Measurements from ENCODE around the gene FNDC11. TPM values are rescaled to one million over a fixed set of nuclear protein-coding genes. Genes with fewer than 3 reads are reported as not detected.

The FNDC11 gene
- total RNA-seq, 4 donors from 2014 or later = not detected

DNA sequence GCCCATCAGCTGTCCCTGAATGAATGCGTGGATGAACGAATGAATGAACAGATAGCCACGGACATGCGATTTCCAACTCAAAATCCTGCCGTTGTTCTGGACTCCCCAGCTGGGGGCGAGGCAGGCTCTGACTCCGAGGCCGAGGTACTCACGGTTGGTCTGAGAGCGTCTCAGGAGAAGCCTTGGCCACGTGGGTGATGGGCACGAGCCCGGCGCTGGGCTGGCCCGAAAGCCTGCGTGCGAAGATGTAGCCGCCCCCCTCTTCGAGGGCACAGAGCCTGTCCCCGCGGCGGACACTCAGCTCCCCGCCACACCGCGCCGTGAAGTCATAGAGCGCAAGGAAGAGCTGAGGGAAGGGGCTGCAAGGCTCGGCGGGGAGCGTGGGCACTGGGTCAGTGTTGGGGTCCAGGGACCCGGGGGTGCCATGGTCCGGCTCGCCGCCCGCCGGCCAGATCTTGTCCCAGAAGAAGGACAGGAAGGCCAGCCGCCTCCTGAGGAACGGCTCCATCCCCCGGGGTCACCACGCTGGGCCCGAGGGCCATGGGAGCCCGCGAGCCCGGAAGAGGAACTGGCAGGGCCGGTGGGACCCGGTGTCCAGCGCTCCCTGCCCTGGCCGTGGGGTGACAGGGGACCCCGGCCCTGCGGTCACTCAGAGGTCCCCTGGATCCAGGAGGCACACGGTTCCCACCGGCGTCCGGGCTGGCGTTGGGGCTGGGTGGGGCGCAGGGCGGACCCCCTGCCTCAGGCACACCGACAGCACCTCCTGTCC lies 6.8 kb upstream of the FNDC11 start:
- intact Hi-C loops (cut with DNase I; ENCODE audit: low total_unique reads) = no loop called here
- H3K9me3 ChIP-seq = no peaks in the 10 kb centered on the region
- no peak overlapping the region for H3K27ac ChIP-seq
- H3K36me3 ChIP-seq = no peaks in the 10 kb centered on the region
- 67% methylated on average over 40 of the region's 58 CpGs; no CpG with 5 or more reads in 1 of the 2 donors for WGBS, 2 donors (ENCODE audit: low coverage in 1 of 2)
- in situ Hi-C loops (cut with MboI; ENCODE audit: low pct_ligation_motif_present in 1 of 4, low pct_unique_long_range_greater_than_20kb in 1 of 4, low sequenced_read_pairs in 3 of 4) = loop anchor here in 1 of 4 donors (25.0 kb wide), 1 partner anchor 90 kb away; the partner anchor contains the start of gene GMEB2
- no peak overlapping the region for H3K4me3 ChIP-seq
- peaks cover 5 to 33% (median 25%) of the 10 kb centered on the region in 4 donors for H3K4me1 ChIP-seq
- DNase-seq = no peak
- peaks cover 51% of the 10 kb centered on the region for H3K27me3 ChIP-seq
- TF ChIP-seq POLR2AphosphoS5 (IDR thresholded peaks at IDR 0.05) = no peak
- no peak for TF ChIP-seq EP300 (IDR thresholded peaks at IDR 0.05; ENCODE audit: low read depth)
- no peak for TF ChIP-seq CTCF (IDR thresholded peaks at IDR 0.05)
- TF ChIP-seq POLR2A (IDR thresholded peaks at IDR 0.05) = no peak

- Histone ChIP-seq H3K36me3 (no peaks in the 10 kb centered on the region), H3K27me3 (peaks cover 51% of the 10 kb centered on the region), H3K4me3 (no peak within 1 kb of the TSS), H3K4me1 (peaks cover 5 to 33% (median 26%) of the 10 kb centered on the region in 4 donors), H3K27ac (peak within 1 kb of the TSS in 1 of 4 donors; percentile 69), H3K9me3 (no peaks in the 10 kb centered on the region)
- 58% methylated on average over 27 of the region's 35 CpGs; no CpG with 5 or more reads in 1 of the 2 donors for WGBS, 2 donors (ENCODE audit: low coverage in 1 of 2)
- no peak for DNase-seq
- no peak for TF ChIP-seq POLR2AphosphoS5 (IDR thresholded peaks at IDR 0.05)
- no peak for TF ChIP-seq EP300 (IDR thresholded peaks at IDR 0.05; ENCODE audit: low read depth)
- TF ChIP-seq POLR2A (IDR thresholded peaks at IDR 0.05) = no peak
- no peak for TF ChIP-seq CTCF (IDR thresholded peaks at IDR 0.05)
- intact Hi-C loops (cut with DNase I; ENCODE audit: low total_unique reads) (no loop called here), in situ Hi-C loops (cut with MboI; ENCODE audit: low pct_ligation_motif_present in 1 of 4, low pct_unique_long_range_greater_than_20kb in 1 of 4, low sequenced_read_pairs in 3 of 4) (loop anchor here in 1 of 4 donors (25.0 kb wide), 1 partner anchor 89 kb away; the partner anchor contains the start of gene GMEB2)
These were observed 6.1 kb upstream of the FNDC11 start, which contains the start of gene SRMS for GRCh38 chr20:63547725-63548480. Gene SRMS, minus strand, starts transcription at chr20:63547749. Its CDS starts 286 bp downstream, at chr20:63547463.

- peaks cover 5 to 35% (median 30%) of the 10 kb centered on the region in 4 donors for H3K4me1 ChIP-seq
- in situ Hi-C loops (cut with MboI; ENCODE audit: low pct_ligation_motif_present in 1 of 4, low pct_unique_long_range_greater_than_20kb in 1 of 4, low sequenced_read_pairs in 3 of 4) = loop anchor here in 1 of 4 donors (25.0 kb wide), 1 partner anchor 89 kb away; the partner anchor contains the start of gene GMEB2
- intact Hi-C loops (cut with DNase I; ENCODE audit: low total_unique reads) = no loop called here
- no peak overlapping the region for H3K27ac ChIP-seq
- 46 to 61% methylated on average over 3 to 11 of the region's 11 CpGs for WGBS, 2 donors (ENCODE audit: low coverage in 1 of 2)
- no peak overlapping the region for H3K4me3 ChIP-seq
- H3K9me3 ChIP-seq = no peaks in the 10 kb centered on the region
- no peak for TF ChIP-seq POLR2AphosphoS5 (IDR thresholded peaks at IDR 0.05)
- no peak for TF ChIP-seq POLR2A (IDR thresholded peaks at IDR 0.05)
- no peak for TF ChIP-seq CTCF (IDR thresholded peaks at IDR 0.05)
- no peak for TF ChIP-seq EP300 (IDR thresholded peaks at IDR 0.05; ENCODE audit: low read depth)
- no peak for DNase-seq
- H3K27me3 ChIP-seq = peaks cover 52% of the 10 kb centered on the region
- H3K36me3 ChIP-seq = no peaks in the 10 kb centered on the region
These were observed 5.4 kb upstream of the FNDC11 start for GRCh38 chr20:63548542-63548941.

DNA sequence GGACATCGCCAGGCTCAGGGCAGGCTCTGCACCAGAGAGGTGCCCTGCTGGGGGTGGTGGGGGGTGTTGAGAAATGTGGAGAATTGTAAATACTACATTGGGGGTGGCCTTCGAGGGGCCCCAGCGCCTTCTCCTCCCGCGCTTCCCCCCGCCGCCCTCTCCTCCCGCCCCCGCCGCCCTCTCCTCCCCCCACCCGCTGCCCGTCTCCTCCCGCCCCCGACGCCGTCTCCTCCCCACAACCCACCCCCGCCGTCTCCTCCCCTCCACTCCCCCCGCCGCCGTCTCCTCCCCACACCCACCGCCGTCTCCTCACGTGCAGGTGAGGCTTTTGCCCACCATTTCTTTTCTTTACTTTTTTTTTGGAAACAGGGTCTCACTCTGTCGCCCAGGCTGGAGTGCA lies 4.9 kb upstream of the FNDC11 start:
- Histone ChIP-seq H3K27ac (no peak overlapping the region), H3K4me1 (peaks cover 5 to 40% (median 34%) of the 10 kb centered on the region in 4 donors), H3K4me3 (no peak overlapping the region), H3K9me3 (no peaks in the 10 kb centered on the region), H3K36me3 (no peaks in the 10 kb centered on the region), H3K27me3 (peaks cover 56% of the 10 kb centered on the region)
- in situ Hi-C loops (cut with MboI; ENCODE audit: low pct_ligation_motif_present in 1 of 4, low pct_unique_long_range_greater_than_20kb in 1 of 4, low sequenced_read_pairs in 3 of 4) (loop anchor here in 1 of 4 donors (25.0 kb wide), 1 partner anchor 88 kb away; the partner anchor contains the start of gene GMEB2), intact Hi-C loops (cut with DNase I; ENCODE audit: low total_unique reads) (no loop called here)
- TF ChIP-seq POLR2AphosphoS5 (IDR thresholded peaks at IDR 0.05) (no peak), POLR2A (IDR thresholded peaks at IDR 0.05) (no peak), CTCF (IDR thresholded peaks at IDR 0.05) (no peak), EP300 (IDR thresholded peaks at IDR 0.05; ENCODE audit: low read depth) (no peak)
- 32% methylated on average over 4 of the region's 25 CpGs; no CpG with 5 or more reads in 1 of the 2 donors for WGBS, 2 donors (ENCODE audit: low coverage in 1 of 2)
- no peak for DNase-seq

All from transverse colon (tissue), 4 donors.